Activated CD4-positive, alpha-beta memory T cell treated with anti-CD3 and anti-CD28 coated beads for 36 hours (primary cell): ENCODE measurements around the gene NNT. TPM values are rescaled to one million over a fixed set of nuclear protein-coding genes. Genes with fewer than 3 reads are reported as not detected.
"Not testable (repeated sequence)": the region's sequence is repeated elsewhere in the genome, so short reads cannot be mapped to it uniquely, and the experiment has no call there.

ENCODE experiments used
- CTCF ChIA-PET: fragments of 350-600 bp; sonication (Branson Sonifier 250); formaldehyde crosslinking; loops from one replicate; lab custom pipeline; 2021; ENCODE audit warnings: antibody characterized with exemption, inconsistent platforms; lab: Charles Lee
- POLR2A ChIA-PET: fragments of 350-600 bp; sonication (Branson Sonifier 250); formaldehyde crosslinking; loops from one replicate; lab custom pipeline; 2021; ENCODE audit warnings: antibody characterized with exemption; lab: Charles Lee
- DNase-seq: peaks from one replicate; pipeline ENCODE4 v3.0.0-alpha.2; 2020
- H3K27ac Mint-ChIP-seq: one replicate; pipeline ENCODE4 v1.8.0; 2021; ENCODE audit warnings: mixed read lengths
- H3K27me3 Mint-ChIP-seq: one replicate; pipeline ENCODE4 v1.8.0; 2021; ENCODE audit warnings: mixed read lengths
- H3K36me3 Mint-ChIP-seq: one replicate; pipeline ENCODE4 v1.8.0; 2021; ENCODE audit warnings: mixed read lengths
- H3K4me1 Mint-ChIP-seq: one replicate; pipeline ENCODE4 v1.8.0; 2021; ENCODE audit warnings: low read depth, mixed read lengths
- H3K4me3 Mint-ChIP-seq: one replicate; pipeline ENCODE4 v1.8.0; 2021; ENCODE audit warnings: mild to moderate bottlenecking, mixed read lengths
- H3K9me3 Mint-ChIP-seq: one replicate; pipeline ENCODE4 v1.8.0; 2021; ENCODE audit warnings: mixed read lengths
- intact Hi-C: fragments of 100-400 bp; cut with micrococcal nuclease; formaldehyde crosslinking; loops from one replicate; pipeline ENCODE4 v1.15.1; 2023
- total RNA-seq, 2 experiments: library from RNA; stranded (reverse); gene quantifications; one replicate each; pipeline ENCODE4 v1.2.3, GENCODE V29; 2021

Gene NNT
- total RNA-seq, 2 experiments from 2014 or later: 96.6 to 99.9 TPM

GRCh38 chr5:43677253-43677652 lies 74.3 kb downstream of the NNT start:
- Mint-ChIP-seq H3K27ac (no peak overlapping the region), H3K27me3 (no peaks in the 10 kb centered on the region), H3K36me3 (peaks cover 17% of the 10 kb centered on the region), H3K4me1 (peaks cover 13% of the 10 kb centered on the region), H3K4me3 (no peak overlapping the region), H3K9me3 (no peaks in the 10 kb centered on the region)
- CTCF ChIA-PET: interaction anchor here (1.2 kb wide), 1 partner anchor 46 kb away, joined by 5 read pairs; no protein-coding TSS in a partner anchor
- POLR2A ChIA-PET: no interaction called here
- DNase-seq: no peak
- intact Hi-C loops: no loop called here

- Mint-ChIP-seq H3K4me3 (no peak overlapping the region), H3K27me3 (no peaks in the 10 kb centered on the region), H3K27ac (no peak overlapping the region), H3K4me1 (peaks cover 18% of the 10 kb centered on the region), H3K9me3 (no peaks in the 10 kb centered on the region), H3K36me3 (peaks cover 27% of the 10 kb centered on the region)
- POLR2A ChIA-PET: no interaction called here
- no peak for DNase-seq
- CTCF ChIA-PET: no interaction called here
- intact Hi-C loops: no loop called here
Observed at GRCh38 chr5:43679214-43679613, 76.2 kb downstream of the NNT start.

- CTCF ChIA-PET: interaction anchor here (0.5 to 0.6 kb wide), 2 partner anchors 18 to 24 kb away, joined by 3 read pairs; no protein-coding TSS in a partner anchor
- no peak overlapping the region for H3K4me3 Mint-ChIP-seq
- POLR2A ChIA-PET: no interaction called here
- DNase-seq: no peak
- peaks cover 29% of the 10 kb centered on the region for H3K36me3 Mint-ChIP-seq
- peaks cover 13% of the 10 kb centered on the region for H3K4me1 Mint-ChIP-seq
- intact Hi-C loops: no loop called here
- H3K9me3 Mint-ChIP-seq: no peaks in the 10 kb centered on the region
- no peaks in the 10 kb centered on the region for H3K27me3 Mint-ChIP-seq
- no peak overlapping the region for H3K27ac Mint-ChIP-seq
Observed at GRCh38 chr5:43680286-43680685, 77.3 kb downstream of the NNT start.

- no peak overlapping the region for H3K4me3 Mint-ChIP-seq
- intact Hi-C loops: no loop called here
- H3K4me1 Mint-ChIP-seq: peaks cover 4% of the 10 kb centered on the region
- ChIA-PET CTCF (no interaction called here), POLR2A (no interaction called here)
- no peaks in the 10 kb centered on the region for H3K27me3 Mint-ChIP-seq
- H3K9me3 Mint-ChIP-seq: no peaks in the 10 kb centered on the region
- H3K27ac Mint-ChIP-seq: peak overlapping the region; percentile 49
- no peak for DNase-seq
- H3K36me3 Mint-ChIP-seq: peaks cover 43% of the 10 kb centered on the region
Observed at GRCh38 chr5:43683884-43684471, 81.0 kb downstream of the NNT start.

GRCh38 chr5:43685252-43685950 lies 82.4 kb downstream of the NNT start:
- CTCF ChIA-PET: no interaction called here
- POLR2A ChIA-PET: no interaction called here
- intact Hi-C loops: no loop called here

GRCh38 chr5:43687275-43687674 lies 84.3 kb downstream of the NNT start:
- no peak overlapping the region for H3K27ac Mint-ChIP-seq

More at GRCh38 chr5:43685252-43685950, 82.4 kb downstream of the NNT start:
- H3K4me1 Mint-ChIP-seq: peaks cover 4% of the 10 kb centered on the region
- H3K9me3 Mint-ChIP-seq: no peaks in the 10 kb centered on the region
- no peaks in the 10 kb centered on the region for H3K27me3 Mint-ChIP-seq
- no peak for DNase-seq
- no peak overlapping the region for H3K4me3 Mint-ChIP-seq
- H3K36me3 Mint-ChIP-seq: peaks cover 49% of the 10 kb centered on the region
- no peak overlapping the region for H3K27ac Mint-ChIP-seq

GRCh38 chr5:43691275-43691674 lies 88.3 kb downstream of the NNT start:
- H3K27me3 Mint-ChIP-seq: no peaks in the 10 kb centered on the region
- DNase-seq: no peak
- intact Hi-C loops: no loop called here
- no peak overlapping the region for H3K4me3 Mint-ChIP-seq
- ChIA-PET POLR2A (no interaction called here), CTCF (interaction anchor here (0.8 kb wide), 1 partner anchor 28 kb away, joined by 3 read pairs; no protein-coding TSS in a partner anchor)
- H3K27ac Mint-ChIP-seq: no peak overlapping the region
- peaks cover 21% of the 10 kb centered on the region for H3K9me3 Mint-ChIP-seq
- peaks cover 65% of the 10 kb centered on the region for H3K36me3 Mint-ChIP-seq
- H3K4me1 Mint-ChIP-seq: no peaks in the 10 kb centered on the region

More at GRCh38 chr5:43687275-43687674, 84.3 kb downstream of the NNT start:
- Mint-ChIP-seq H3K9me3 (no peaks in the 10 kb centered on the region), H3K4me1 (peaks cover 4% of the 10 kb centered on the region), H3K36me3 (peaks cover 50% of the 10 kb centered on the region), H3K4me3 (no peak overlapping the region), H3K27me3 (no peaks in the 10 kb centered on the region)
- POLR2A ChIA-PET: interaction anchor here (0.5 kb wide), 1 partner anchor 959 kb away, joined by 3 read pairs; no protein-coding TSS in a partner anchor
- CTCF ChIA-PET: interaction anchor here (0.5 kb wide), 1 partner anchor 31 kb away, joined by 3 read pairs; no protein-coding TSS in a partner anchor
- no peak for DNase-seq
- intact Hi-C loops: no loop called here

GRCh38 chr5:43691893-43692292 lies 88.9 kb downstream of the NNT start:
- Mint-ChIP-seq H3K9me3 (peaks cover 21% of the 10 kb centered on the region), H3K4me1 (no peaks in the 10 kb centered on the region), H3K27me3 (no peaks in the 10 kb centered on the region), H3K36me3 (peaks cover 69% of the 10 kb centered on the region), H3K27ac (no peak overlapping the region), H3K4me3 (no peak overlapping the region)
- intact Hi-C loops: no loop called here
- ChIA-PET POLR2A (no interaction called here), CTCF (interaction anchor here (0.8 kb wide), 1 partner anchor 29 kb away, joined by 3 read pairs; no protein-coding TSS in a partner anchor)
- no peak for DNase-seq

- Mint-ChIP-seq H3K27me3 (no peaks in the 10 kb centered on the region), H3K27ac (no peak overlapping the region), H3K4me1 (no peaks in the 10 kb centered on the region), H3K36me3 (peaks cover 69% of the 10 kb centered on the region), H3K4me3 (no peak overlapping the region), H3K9me3 (peaks cover 21% of the 10 kb centered on the region)
- intact Hi-C loops: no loop called here
- no peak for DNase-seq
- ChIA-PET POLR2A (no interaction called here), CTCF (no interaction called here)
Observed at GRCh38 chr5:43693411-43693810, 90.4 kb downstream of the NNT start.

- no peak for DNase-seq
- H3K9me3 Mint-ChIP-seq: peaks cover 21% of the 10 kb centered on the region
- H3K4me1 Mint-ChIP-seq: no peaks in the 10 kb centered on the region
- peaks cover 63% of the 10 kb centered on the region for H3K36me3 Mint-ChIP-seq
- ChIA-PET CTCF (interaction anchor here (0.6 kb wide), 1 partner anchor 1686 kb away, joined by 3 read pairs; no protein-coding TSS in a partner anchor), POLR2A (no interaction called here)
- H3K27ac Mint-ChIP-seq: no peak overlapping the region
- intact Hi-C loops: no loop called here
- H3K4me3 Mint-ChIP-seq: no peak overlapping the region
- H3K27me3 Mint-ChIP-seq: no peaks in the 10 kb centered on the region
Observed at GRCh38 chr5:43694027-43694426, 91.0 kb downstream of the NNT start.

GRCh38 chr5:43696444-43696843 lies 93.5 kb downstream of the NNT start:
- POLR2A ChIA-PET, H3K4me3 Mint-ChIP-seq, H3K27ac Mint-ChIP-seq, DNase-seq, H3K4me1 Mint-ChIP-seq, intact Hi-C loops, H3K27me3 Mint-ChIP-seq: not testable (repeated sequence)
- peaks cover 21% of the 10 kb centered on the region for H3K9me3 Mint-ChIP-seq
- CTCF ChIA-PET: interaction anchor here (1.1 kb wide), 1 partner anchor 65 kb away, joined by 4 read pairs; no protein-coding TSS in a partner anchor
- H3K36me3 Mint-ChIP-seq: peaks cover 58% of the 10 kb centered on the region

GRCh38 chr5:43699910-43700309 lies 96.9 kb downstream of the NNT start:
- peaks cover 12% of the 10 kb centered on the region for H3K9me3 Mint-ChIP-seq
- CTCF ChIA-PET: no interaction called here
- H3K4me3 Mint-ChIP-seq: no peak overlapping the region
- POLR2A ChIA-PET: no interaction called here
- no peak for DNase-seq
- no peak overlapping the region for H3K27ac Mint-ChIP-seq
- intact Hi-C loops: no loop called here
- peaks cover 62% of the 10 kb centered on the region for H3K36me3 Mint-ChIP-seq
- H3K4me1 Mint-ChIP-seq: no peaks in the 10 kb centered on the region
- no peaks in the 10 kb centered on the region for H3K27me3 Mint-ChIP-seq
